HepG2 (cell line): Measurements from ENCODE around the gene SUSD3. TPM values are rescaled to one million over a fixed set of nuclear protein-coding genes. Genes with fewer than 3 reads are reported as not detected.

Experiments used
- CAMTA2 ChIP-seq: sonication (generic); formaldehyde crosslinking; IDR thresholded peaks from 2 replicates; pipeline ENCODE4 v1.4.0; 2020; ENCODE audit warnings: mild to moderate bottlenecking, missing genetic modification reagents, borderline replicate concordance
- FOXJ3 ChIP-seq: sonication (generic); formaldehyde crosslinking; IDR thresholded peaks from 2 replicates; pipeline ENCODE4 v1.4.0; 2020; ENCODE audit warnings: missing genetic modification reagents, mild to moderate bottlenecking, borderline replicate concordance
- NBN ChIP-seq: fragments of 450-650 bp; conservative IDR thresholded peaks from 2 replicates; pipeline ENCODE4 v1.6.1; 2017
- STAG1 ChIP-seq: sonication (generic); formaldehyde crosslinking; IDR thresholded peaks from 2 replicates; pipeline ENCODE4 v1.4.0; 2020; ENCODE audit warnings: missing genetic modification reagents
- U2AF1 ChIP-seq: fragments of 200-400 bp; formaldehyde crosslinking; optimal IDR thresholded peaks from 2 replicates; pipeline ENCODE3; 2017; ENCODE audit warnings: mild to moderate bottlenecking, low read depth, low read length
- WIZ ChIP-seq: sonication (generic); formaldehyde crosslinking; IDR thresholded peaks from 2 replicates; pipeline ENCODE4 v1.5.1; 2020; ENCODE audit warnings: mild to moderate bottlenecking, missing genetic modification reagents
- ZFP36 ChIP-seq: fragments of 150-350 bp; IDR thresholded peaks from 2 replicates; pipeline ENCODE4 v1.6.1; 2018; ENCODE audit warnings: borderline replicate concordance, low read length, low read depth; ENCODE audit not compliant: partially characterized antibody
- ZNF431 ChIP-seq: sonication (generic); formaldehyde crosslinking; IDR thresholded peaks from 2 replicates; pipeline ENCODE4 v1.9.0; 2022; ENCODE audit warnings: missing genetic modification reagents, low read depth, mild to moderate bottlenecking, borderline replicate concordance
- ZNF619 ChIP-seq: sonication (generic); formaldehyde crosslinking; IDR thresholded peaks from 2 replicates; pipeline ENCODE4 v1.4.0; 2020; ENCODE audit warnings: mild to moderate bottlenecking, missing genetic modification reagents
- ZNF629 ChIP-seq: sonication (generic); formaldehyde crosslinking; conservative IDR thresholded peaks from 2 replicates; pipeline ENCODE4 v1.5.0; 2020; ENCODE audit warnings: missing genetic modification reagents
- polyA plus RNA-seq, 8 experiments: library from polyadenylated mRNA; depleted of rRNA in 3 of 8; stranded (reverse) in 7 of 8; unstranded in 1 of 8; fragments of >200 nt; fragmentation: Illumina TruSeq in 4 of 8; extraction: Trizol in 4 of 8; gene quantifications; 2 replicates each; pipeline versions ENCODE4 v1.2.1 to v1.2.3, GENCODE V29; 2011 to 2016; ENCODE audit warnings: low read depth in 4 of 8, missing spikeins in 1 of 8, mixed read lengths in 1 of 8; ENCODE audit not compliant: insufficient read depth in 1 of 8
- total RNA-seq, 5 experiments: library from RNA; depleted of rRNA; stranded (reverse); fragments of >200 nt; fragmentation: Illumina TruSeq; extraction: Trizol; gene quantifications; 2 replicates each; pipeline ENCODE4 v1.2.3, GENCODE V29; 2016; ENCODE audit warnings: low read depth in 1 of 5
- TF ChIP-seq, protein P1 (sequence below): sonication (generic); formaldehyde crosslinking; IDR thresholded peaks from 2 replicates; pipeline ENCODE4 v1.5.1; 2020; ENCODE audit warnings: missing genetic modification reagents, mild to moderate bottlenecking, borderline replicate concordance
- TF ChIP-seq, protein P2 (sequence below): sonication (generic); formaldehyde crosslinking; IDR thresholded peaks from 2 replicates; pipeline ENCODE4 v1.4.0; 2020; ENCODE audit warnings: low read depth, mild to moderate bottlenecking, missing genetic modification reagents
- TF ChIP-seq, protein P3 (sequence below), 2 experiments: sonication (generic) in 1 of 2; formaldehyde crosslinking in 1 of 2; IDR thresholded peaks; 2 replicates each; pipeline versions ENCODE4 v1.4.0 to v1.6.1; 2018 to 2020; ENCODE audit warnings: missing genetic modification reagents in 2 of 2, borderline replicate concordance in 1 of 2, low read depth in 1 of 2, mild to moderate bottlenecking in 1 of 2, missing biosample characterization in 1 of 2
- TF ChIP-seq, protein P4 (sequence below): sonication (generic); formaldehyde crosslinking; IDR thresholded peaks from 2 replicates; pipeline ENCODE4 v1.4.0; 2020; ENCODE audit warnings: missing genetic modification reagents
- TF ChIP-seq, protein P5 (sequence below): sonication (generic); formaldehyde crosslinking; conservative IDR thresholded peaks from 2 replicates; pipeline ENCODE4 v1.4.0; 2020; ENCODE audit warnings: missing genetic modification reagents
- TF ChIP-seq, protein P6 (sequence below): sonication (generic); formaldehyde crosslinking; conservative IDR thresholded peaks from 2 replicates; pipeline ENCODE4 v1.8.0; 2022; ENCODE audit warnings: low read depth, missing genetic modification reagents
- TF ChIP-seq, protein P7 (sequence below): sonication (generic); formaldehyde crosslinking; conservative IDR thresholded peaks from 2 replicates; pipeline ENCODE4 v1.5.0; 2020; ENCODE audit warnings: missing genetic modification reagents

Gene SUSD3
- total and polyA plus RNA-seq, 2 of the 13 experiments (the other 11 are each of a cell fraction or from before 2014, with no cell fraction given) = 7.0 to 9.1 TPM

DNA sequence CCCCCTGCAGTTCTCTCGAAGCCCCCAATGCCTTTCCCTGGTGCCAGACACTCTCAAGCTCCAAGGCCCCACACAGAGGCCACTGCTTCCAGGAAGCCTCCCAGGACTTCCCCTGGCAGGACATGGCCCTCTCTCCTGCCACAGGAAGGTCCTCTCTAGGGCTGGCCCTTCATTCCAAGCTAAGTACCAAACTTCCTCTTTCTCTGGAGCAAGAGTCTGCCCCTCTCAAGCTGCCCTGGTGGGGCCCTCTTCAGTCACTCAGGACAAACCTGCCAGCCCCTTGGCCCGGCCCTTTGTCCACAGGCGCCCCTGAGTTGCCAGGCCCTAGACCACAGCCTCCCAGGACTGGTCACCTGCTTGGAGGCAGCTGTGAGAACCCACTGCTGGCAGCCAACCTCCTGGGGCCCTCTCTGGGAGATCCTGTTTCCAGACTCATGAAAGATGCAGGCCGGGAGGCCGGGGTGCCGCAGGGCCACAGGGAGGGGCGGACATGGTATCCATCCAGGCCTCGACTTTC lies 69.0 kb downstream of the SUSD3 start (continued):
- TF ChIP-seq, protein P1, sequence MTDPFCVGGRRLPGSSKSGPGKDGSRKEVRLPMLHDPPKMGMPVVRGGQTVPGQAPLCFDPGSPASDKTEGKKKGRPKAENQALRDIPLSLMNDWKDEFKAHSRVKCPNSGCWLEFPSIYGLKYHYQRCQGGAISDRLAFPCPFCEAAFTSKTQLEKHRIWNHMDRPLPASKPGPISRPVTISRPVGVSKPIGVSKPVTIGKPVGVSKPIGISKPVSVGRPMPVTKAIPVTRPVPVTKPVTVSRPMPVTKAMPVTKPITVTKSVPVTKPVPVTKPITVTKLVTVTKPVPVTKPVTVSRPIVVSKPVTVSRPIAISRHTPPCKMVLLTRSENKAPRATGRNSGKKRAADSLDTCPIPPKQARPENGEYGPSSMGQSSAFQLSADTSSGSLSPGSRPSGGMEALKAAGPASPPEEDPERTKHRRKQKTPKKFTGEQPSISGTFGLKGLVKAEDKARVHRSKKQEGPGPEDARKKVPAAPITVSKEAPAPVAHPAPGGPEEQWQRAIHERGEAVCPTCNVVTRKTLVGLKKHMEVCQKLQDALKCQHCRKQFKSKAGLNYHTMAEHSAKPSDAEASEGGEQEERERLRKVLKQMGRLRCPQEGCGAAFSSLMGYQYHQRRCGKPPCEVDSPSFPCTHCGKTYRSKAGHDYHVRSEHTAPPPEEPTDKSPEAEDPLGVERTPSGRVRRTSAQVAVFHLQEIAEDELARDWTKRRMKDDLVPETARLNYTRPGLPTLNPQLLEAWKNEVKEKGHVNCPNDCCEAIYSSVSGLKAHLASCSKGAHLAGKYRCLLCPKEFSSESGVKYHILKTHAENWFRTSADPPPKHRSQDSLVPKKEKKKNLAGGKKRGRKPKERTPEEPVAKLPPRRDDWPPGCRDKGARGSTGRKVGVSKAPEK = no peak
- no peak for TF ChIP-seq WIZ (CRISPR knock-in tag)
- TF ChIP-seq ZNF629 (CRISPR knock-in tag) = no peak
- TF ChIP-seq ZNF619 (CRISPR knock-in tag) = no peak
- TF ChIP-seq, protein P2, sequence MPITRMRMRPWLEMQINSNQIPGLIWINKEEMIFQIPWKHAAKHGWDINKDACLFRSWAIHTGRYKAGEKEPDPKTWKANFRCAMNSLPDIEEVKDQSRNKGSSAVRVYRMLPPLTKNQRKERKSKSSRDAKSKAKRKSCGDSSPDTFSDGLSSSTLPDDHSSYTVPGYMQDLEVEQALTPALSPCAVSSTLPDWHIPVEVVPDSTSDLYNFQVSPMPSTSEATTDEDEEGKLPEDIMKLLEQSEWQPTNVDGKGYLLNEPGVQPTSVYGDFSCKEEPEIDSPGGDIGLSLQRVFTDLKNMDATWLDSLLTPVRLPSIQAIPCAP (CRISPR knock-in tag) = no peak
- no peak for TF ChIP-seq STAG1 (CRISPR knock-in tag)
- peak; percentile 74 for TF ChIP-seq ZFP36
- TF ChIP-seq, protein P3, sequence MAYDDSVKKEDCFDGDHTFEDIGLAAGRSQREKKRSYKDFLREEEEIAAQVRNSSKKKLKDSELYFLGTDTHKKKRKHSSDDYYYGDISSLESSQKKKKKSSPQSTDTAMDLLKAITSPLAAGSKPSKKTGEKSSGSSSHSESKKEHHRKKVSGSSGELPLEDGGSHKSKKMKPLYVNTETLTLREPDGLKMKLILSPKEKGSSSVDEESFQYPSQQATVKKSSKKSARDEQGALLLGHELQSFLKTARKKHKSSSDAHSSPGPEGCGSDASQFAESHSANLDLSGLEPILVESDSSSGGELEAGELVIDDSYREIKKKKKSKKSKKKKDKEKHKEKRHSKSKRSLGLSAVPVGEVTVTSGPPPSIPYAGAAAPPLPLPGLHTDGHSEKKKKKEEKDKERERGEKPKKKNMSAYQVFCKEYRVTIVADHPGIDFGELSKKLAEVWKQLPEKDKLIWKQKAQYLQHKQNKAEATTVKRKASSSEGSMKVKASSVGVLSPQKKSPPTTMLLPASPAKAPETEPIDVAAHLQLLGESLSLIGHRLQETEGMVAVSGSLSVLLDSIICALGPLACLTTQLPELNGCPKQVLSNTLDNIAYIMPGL (CRISPR knock-in tag; IDR thresholded peaks at IDR 0.05; ENCODE audit: borderline replicate concordance in 1 of 2, low read depth in 1 of 2) = no peak
- TF ChIP-seq, protein P4, sequence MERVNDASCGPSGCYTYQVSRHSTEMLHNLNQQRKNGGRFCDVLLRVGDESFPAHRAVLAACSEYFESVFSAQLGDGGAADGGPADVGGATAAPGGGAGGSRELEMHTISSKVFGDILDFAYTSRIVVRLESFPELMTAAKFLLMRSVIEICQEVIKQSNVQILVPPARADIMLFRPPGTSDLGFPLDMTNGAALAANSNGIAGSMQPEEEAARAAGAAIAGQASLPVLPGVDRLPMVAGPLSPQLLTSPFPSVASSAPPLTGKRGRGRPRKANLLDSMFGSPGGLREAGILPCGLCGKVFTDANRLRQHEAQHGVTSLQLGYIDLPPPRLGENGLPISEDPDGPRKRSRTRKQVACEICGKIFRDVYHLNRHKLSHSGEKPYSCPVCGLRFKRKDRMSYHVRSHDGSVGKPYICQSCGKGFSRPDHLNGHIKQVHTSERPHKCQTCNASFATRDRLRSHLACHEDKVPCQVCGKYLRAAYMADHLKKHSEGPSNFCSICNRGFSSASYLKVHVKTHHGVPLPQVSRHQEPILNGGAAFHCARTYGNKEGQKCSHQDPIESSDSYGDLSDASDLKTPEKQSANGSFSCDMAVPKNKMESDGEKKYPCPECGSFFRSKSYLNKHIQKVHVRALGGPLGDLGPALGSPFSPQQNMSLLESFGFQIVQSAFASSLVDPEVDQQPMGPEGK (CRISPR knock-in tag) = no peak
- TF ChIP-seq, protein P5, sequence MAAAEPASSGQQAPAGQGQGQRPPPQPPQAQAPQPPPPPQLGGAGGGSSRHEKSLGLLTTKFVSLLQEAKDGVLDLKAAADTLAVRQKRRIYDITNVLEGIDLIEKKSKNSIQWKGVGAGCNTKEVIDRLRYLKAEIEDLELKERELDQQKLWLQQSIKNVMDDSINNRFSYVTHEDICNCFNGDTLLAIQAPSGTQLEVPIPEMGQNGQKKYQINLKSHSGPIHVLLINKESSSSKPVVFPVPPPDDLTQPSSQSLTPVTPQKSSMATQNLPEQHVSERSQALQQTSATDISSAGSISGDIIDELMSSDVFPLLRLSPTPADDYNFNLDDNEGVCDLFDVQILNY (CRISPR knock-in tag) = no peak
- TF ChIP-seq FOXJ3 (CRISPR knock-in tag) = no peak
- TF ChIP-seq, protein P6, sequence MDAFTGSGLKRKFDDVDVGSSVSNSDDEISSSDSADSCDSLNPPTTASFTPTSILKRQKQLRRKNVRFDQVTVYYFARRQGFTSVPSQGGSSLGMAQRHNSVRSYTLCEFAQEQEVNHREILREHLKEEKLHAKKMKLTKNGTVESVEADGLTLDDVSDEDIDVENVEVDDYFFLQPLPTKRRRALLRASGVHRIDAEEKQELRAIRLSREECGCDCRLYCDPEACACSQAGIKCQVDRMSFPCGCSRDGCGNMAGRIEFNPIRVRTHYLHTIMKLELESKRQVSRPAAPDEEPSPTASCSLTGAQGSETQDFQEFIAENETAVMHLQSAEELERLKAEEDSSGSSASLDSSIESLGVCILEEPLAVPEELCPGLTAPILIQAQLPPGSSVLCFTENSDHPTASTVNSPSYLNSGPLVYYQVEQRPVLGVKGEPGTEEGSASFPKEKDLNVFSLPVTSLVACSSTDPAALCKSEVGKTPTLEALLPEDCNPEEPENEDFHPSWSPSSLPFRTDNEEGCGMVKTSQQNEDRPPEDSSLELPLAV (CRISPR knock-in tag) = no peak
- TF ChIP-seq, protein P7, sequence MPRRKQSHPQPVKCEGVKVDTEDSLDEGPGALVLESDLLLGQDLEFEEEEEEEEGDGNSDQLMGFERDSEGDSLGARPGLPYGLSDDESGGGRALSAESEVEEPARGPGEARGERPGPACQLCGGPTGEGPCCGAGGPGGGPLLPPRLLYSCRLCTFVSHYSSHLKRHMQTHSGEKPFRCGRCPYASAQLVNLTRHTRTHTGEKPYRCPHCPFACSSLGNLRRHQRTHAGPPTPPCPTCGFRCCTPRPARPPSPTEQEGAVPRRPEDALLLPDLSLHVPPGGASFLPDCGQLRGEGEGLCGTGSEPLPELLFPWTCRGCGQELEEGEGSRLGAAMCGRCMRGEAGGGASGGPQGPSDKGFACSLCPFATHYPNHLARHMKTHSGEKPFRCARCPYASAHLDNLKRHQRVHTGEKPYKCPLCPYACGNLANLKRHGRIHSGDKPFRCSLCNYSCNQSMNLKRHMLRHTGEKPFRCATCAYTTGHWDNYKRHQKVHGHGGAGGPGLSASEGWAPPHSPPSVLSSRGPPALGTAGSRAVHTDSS = no peak
- 0 out of 2 replicates have a peak, but pooled peaks have one; percentile 5 for TF ChIP-seq ZNF431 (CRISPR knock-in tag)
- no peak for TF ChIP-seq U2AF1
- 0 out of 2 replicates have a peak, but pooled peaks have one; percentile 88 for TF ChIP-seq CAMTA2
- no peak for TF ChIP-seq NBN
